Chondrocyte (in vitro differentiated cells): ENCODE data around the gene OR6K3. TPM values are rescaled to one million over a fixed set of nuclear protein-coding genes. Genes with fewer than 3 reads are reported as not detected.

Experiments used
- DNase-seq: peaks from one replicate; pipeline ENCODE4 v3.0.0; 2021; ENCODE audit warnings: mixed read lengths, low spot score
- H3K27ac Mint-ChIP-seq: one replicate; pipeline ENCODE4 v1.8.0; 2021; ENCODE audit warnings: mild to moderate bottlenecking, moderate library complexity, mixed read lengths; ENCODE audit not compliant: unreplicated experiment
- H3K27me3 Mint-ChIP-seq: 2 replicates; pipeline ENCODE4 v1.8.0; 2021; ENCODE audit warnings: low read depth, mixed read lengths
- H3K36me3 Mint-ChIP-seq: 2 replicates; pipeline ENCODE4 v1.8.0; 2021; ENCODE audit warnings: low read depth, mixed read lengths
- H3K4me1 Mint-ChIP-seq: 2 replicates; pipeline ENCODE4 v1.8.0; 2021; ENCODE audit warnings: low read depth, mild to moderate bottlenecking, mixed read lengths
- H3K4me3 Mint-ChIP-seq: one replicate; pipeline ENCODE4 v1.8.0; 2021; ENCODE audit warnings: mild to moderate bottlenecking, moderate library complexity, mixed read lengths; ENCODE audit not compliant: unreplicated experiment
- H3K9me3 Mint-ChIP-seq: 2 replicates; pipeline ENCODE4 v1.8.0; 2021; ENCODE audit warnings: low read depth, mixed read lengths
- CTCF ChIP-seq: fragments of 200-600 bp; sonication (generic); IDR thresholded peaks from 2 replicates; pipeline ENCODE4 v1.5.0; 2021; ENCODE audit warnings: antibody characterized with exemption, mild to moderate bottlenecking, moderate library complexity
- total RNA-seq: library from RNA; stranded (reverse); gene quantifications from 3 replicates; pipeline ENCODE4 v1.2.1, GENCODE V29; 2021

Gene OR6K3
- total RNA-seq, 1 donor from 2014 or later = not detected

DNA sequence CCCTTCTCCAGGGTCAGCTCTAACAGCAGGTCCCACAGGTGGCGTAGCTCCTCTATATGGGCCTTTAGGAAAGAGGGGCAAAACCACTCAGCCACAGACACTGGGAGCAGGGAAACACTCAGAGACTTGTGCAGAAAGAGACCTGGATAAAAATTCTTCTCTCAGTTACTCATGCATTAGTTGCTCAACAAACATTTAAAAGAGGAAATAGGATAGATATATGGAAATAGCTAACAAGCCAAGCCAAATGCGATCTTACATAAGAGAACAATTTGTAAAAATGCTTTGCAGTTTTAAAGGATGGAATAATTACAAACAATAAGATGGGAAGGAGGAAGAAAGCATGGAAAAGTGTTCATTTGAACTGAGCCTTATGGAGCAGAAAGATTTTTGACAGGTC lies 38.9 kb downstream of the OR6K3 start:
- Mint-ChIP-seq H3K36me3 (no peaks in the 10 kb centered on the region), H3K9me3 (no peaks in the 10 kb centered on the region), H3K4me1 (no peaks in the 10 kb centered on the region), H3K27ac (no peak overlapping the region), H3K27me3 (peaks cover 10% of the 10 kb centered on the region), H3K4me3 (no peak overlapping the region)
- DNase-seq = no peak
- TF ChIP-seq CTCF = no peak

DNA sequence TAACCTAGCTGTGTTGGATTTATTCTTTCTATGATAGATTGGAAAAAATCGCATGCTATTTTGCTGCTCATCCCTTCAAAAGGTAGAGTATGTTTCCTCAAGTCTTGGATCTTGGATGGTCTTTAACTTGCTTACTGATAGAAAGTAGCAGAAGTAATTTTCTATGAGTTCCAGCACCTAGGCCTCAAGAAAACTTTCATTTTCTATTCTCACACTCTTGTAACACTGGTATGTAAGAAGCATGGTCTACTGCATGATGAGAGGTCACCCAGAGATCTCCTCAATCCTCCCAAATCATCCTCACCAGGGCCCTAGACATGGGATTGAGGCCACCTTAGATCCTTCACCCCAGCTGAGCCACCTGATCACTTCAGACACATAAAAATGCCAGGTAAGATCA lies 41.2 kb downstream of the OR6K3 start:
- no peaks in the 10 kb centered on the region for H3K36me3 Mint-ChIP-seq
- no peak overlapping the region for H3K27ac Mint-ChIP-seq
- no peak overlapping the region for H3K4me3 Mint-ChIP-seq

DNA sequence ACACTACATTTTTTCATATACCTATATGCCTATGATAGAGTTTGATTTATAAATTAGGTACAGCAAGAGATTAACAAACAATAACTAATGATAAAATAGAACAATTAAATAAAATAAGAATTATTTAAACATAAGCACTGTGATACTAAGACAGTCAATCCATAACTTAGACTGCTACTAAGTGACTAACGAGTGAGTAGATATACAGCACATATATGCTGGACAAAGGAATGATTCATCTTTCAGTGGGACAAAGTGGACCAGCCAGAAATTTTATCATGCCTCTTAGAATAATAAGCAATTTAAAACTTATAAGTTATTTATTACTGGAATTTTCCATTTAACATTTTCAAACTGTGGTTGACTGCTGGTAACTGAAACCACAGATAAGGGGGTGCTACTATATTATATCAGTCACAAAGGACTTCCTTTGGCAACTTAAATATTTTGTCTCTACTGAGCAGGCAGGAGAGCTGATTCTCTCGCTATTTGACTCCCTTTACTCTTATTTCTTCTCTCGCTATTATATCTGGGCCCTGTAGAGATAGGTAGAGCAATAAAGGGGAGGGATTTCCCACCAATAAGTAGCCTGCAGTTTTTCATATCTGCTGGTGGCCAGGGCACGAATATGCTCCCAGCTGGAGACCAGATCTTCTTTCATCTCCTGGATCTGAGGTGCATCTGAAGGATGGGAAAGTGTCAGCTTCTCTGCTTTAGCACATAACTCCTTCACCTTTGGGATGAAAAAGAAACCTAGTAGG lies 44.8 kb downstream of the OR6K3 start:
- Mint-ChIP-seq H3K27ac (no peak overlapping the region), H3K9me3 (no peaks in the 10 kb centered on the region), H3K27me3 (peaks cover 4% of the 10 kb centered on the region), H3K36me3 (no peaks in the 10 kb centered on the region), H3K4me1 (no peaks in the 10 kb centered on the region), H3K4me3 (no peak overlapping the region)
- DNase-seq = no peak
- TF ChIP-seq CTCF = no peak

More for the DNA sequence above, 41.2 kb downstream of the OR6K3 start:
- no peaks in the 10 kb centered on the region for H3K9me3 Mint-ChIP-seq
- TF ChIP-seq CTCF = no peak
- no peak for DNase-seq
- H3K27me3 Mint-ChIP-seq = peaks cover 8% of the 10 kb centered on the region
- no peaks in the 10 kb centered on the region for H3K4me1 Mint-ChIP-seq

DNA sequence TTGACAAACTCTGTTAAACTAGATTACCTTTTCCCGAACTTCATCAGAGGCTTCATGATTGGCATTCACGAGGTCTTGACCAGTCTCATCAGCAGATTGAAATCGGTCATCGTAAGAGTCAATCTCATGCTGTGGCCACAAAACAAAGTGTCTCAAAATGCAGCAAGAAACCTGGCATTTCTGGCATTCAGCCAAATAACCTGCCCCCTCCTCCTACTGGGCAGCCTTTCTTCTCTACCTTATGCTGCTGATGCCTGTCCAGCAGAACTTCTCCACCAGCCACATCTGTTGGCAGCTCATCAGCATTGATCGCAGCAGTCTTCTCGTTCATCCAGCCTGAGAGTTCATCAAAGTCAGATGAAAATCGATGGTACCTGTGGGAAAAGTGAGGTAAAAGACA lies 46.2 kb downstream of the OR6K3 start:
- Mint-ChIP-seq H3K36me3 (no peaks in the 10 kb centered on the region), H3K4me1 (no peaks in the 10 kb centered on the region), H3K27me3 (no peaks in the 10 kb centered on the region), H3K27ac (no peak overlapping the region), H3K9me3 (no peaks in the 10 kb centered on the region), H3K4me3 (no peak overlapping the region)
- no peak for DNase-seq
- no peak for TF ChIP-seq CTCF

Other genes with a start within 250 kb of the OR6K3 start
- not detected in 3 replicates for gene OR10R2, start 248.5 kb downstream of the OR6K3 start, total RNA-seq
- not detected in 3 replicates for gene OR6Y1, start 166.3 kb downstream of the OR6K3 start, total RNA-seq
- not detected in 3 replicates for gene OR6P1, start 150.1 kb downstream of the OR6K3 start, total RNA-seq
- not detected in 3 replicates for gene OR10X1, start 140.8 kb downstream of the OR6K3 start, total RNA-seq
- not detected in 3 replicates for gene OR10Z1, start 115.5 kb downstream of the OR6K3 start, total RNA-seq
- not detected in 3 replicates for gene SPTA1, start 34.0 kb downstream of the OR6K3 start, total RNA-seq
- not detected in 3 replicates for gene OR6K2, start 20.1 kb downstream of the OR6K3 start, total RNA-seq
- not detected in 3 replicates for gene OR6K6, start 34.0 kb upstream of the OR6K3 start, total RNA-seq
- not detected in 3 replicates for gene OR6N1, start 51.5 kb upstream of the OR6K3 start, total RNA-seq
- gene OR6N2, start 60.5 kb upstream of the OR6K3 start, total RNA-seq = not detected in 3 replicates
- gene MNDA, start 110.6 kb upstream of the OR6K3 start, total RNA-seq = not detected in 3 replicates
- not detected in 3 replicates for gene PYHIN1, start 210.8 kb upstream of the OR6K3 start, total RNA-seq